MCF 10A (cell line): ENCODE measurements around the gene MYO10. TPM values are rescaled to one million over a fixed set of nuclear protein-coding genes. Genes with fewer than 3 reads are reported as not detected.
"Not testable (repeated sequence)": the region's sequence is repeated elsewhere in the genome, so short reads cannot be mapped to it uniquely, and the experiment has no call there.

Experiments used
- BruUV-seq: library from RNA; stranded (reverse); fragments of 400-500 nt; replicated peaks from 2 replicates; lab custom pipeline; 2021; lab: Mats Ljungman, UMichigan
- CTCF ChIA-PET: fragments of 300-600 bp; sonication (Branson Sonifier 250); formaldehyde crosslinking; extraction: SDS; loops from one replicate; lab custom pipeline; 2021; ENCODE audit warnings: antibody characterized with exemption, inconsistent platforms; lab: Yijun Ruan, JAX
- POLR2A ChIA-PET: fragments of 300-600, 350-650 bp; sonication (Branson Sonifier 250); formaldehyde crosslinking; extraction: SDS; loops from one replicate; lab custom pipeline; 2020; ENCODE audit warnings: antibody characterized with exemption, inconsistent platforms; lab: Yijun Ruan, JAX
- DNase-seq: peaks from one replicate; pipeline ENCODE4 v3.0.0-alpha.2; 2018; ENCODE audit not compliant: unreplicated experiment
- H3K27ac Mint-ChIP-seq: one replicate; pipeline ENCODE4 v1.8.0; 2022; ENCODE audit warnings: mild to moderate bottlenecking, low read depth, mixed read lengths; ENCODE audit not compliant: unreplicated experiment
- H3K27me3 Mint-ChIP-seq: one replicate; pipeline ENCODE4 v1.8.0; 2022; ENCODE audit warnings: mixed read lengths; ENCODE audit not compliant: insufficient read depth, unreplicated experiment
- H3K36me3 Mint-ChIP-seq: one replicate; pipeline ENCODE4 v1.8.0; 2022; ENCODE audit warnings: mild to moderate bottlenecking, moderate library complexity, mixed read lengths; ENCODE audit not compliant: insufficient read depth, unreplicated experiment
- H3K4me1 Mint-ChIP-seq: one replicate; pipeline ENCODE4 v1.8.0; 2022; ENCODE audit warnings: mixed read lengths; ENCODE audit not compliant: insufficient read depth, unreplicated experiment
- H3K4me3 Mint-ChIP-seq: one replicate; pipeline ENCODE4 v1.8.0; 2022; ENCODE audit warnings: mild to moderate bottlenecking, moderate library complexity, mixed read lengths; ENCODE audit not compliant: unreplicated experiment
- H3K9me3 Mint-ChIP-seq: one replicate; pipeline ENCODE4 v1.8.0; 2022; ENCODE audit warnings: mixed read lengths; ENCODE audit not compliant: unreplicated experiment
- CTCF ChIP-seq: fragments of 200-600 bp; IDR thresholded peaks from one replicate; pipeline ENCODE4 v1.8.0; 2022; ENCODE audit warnings: antibody characterized with exemption, mild to moderate bottlenecking; ENCODE audit not compliant: unreplicated experiment
- intact Hi-C: fragments of 100-400 bp; cut with micrococcal nuclease; formaldehyde crosslinking; loops from 2 replicates; pipeline ENCODE4 v1.14.1; 2022
- total RNA-seq: library from RNA; stranded (reverse); gene quantifications from 2 replicates; pipeline ENCODE4 v1.2.3, GENCODE V29; 2022

MYO10 gene
- total RNA-seq, 1 experiment from 2014 or later, result 35.7 TPM

DNA sequence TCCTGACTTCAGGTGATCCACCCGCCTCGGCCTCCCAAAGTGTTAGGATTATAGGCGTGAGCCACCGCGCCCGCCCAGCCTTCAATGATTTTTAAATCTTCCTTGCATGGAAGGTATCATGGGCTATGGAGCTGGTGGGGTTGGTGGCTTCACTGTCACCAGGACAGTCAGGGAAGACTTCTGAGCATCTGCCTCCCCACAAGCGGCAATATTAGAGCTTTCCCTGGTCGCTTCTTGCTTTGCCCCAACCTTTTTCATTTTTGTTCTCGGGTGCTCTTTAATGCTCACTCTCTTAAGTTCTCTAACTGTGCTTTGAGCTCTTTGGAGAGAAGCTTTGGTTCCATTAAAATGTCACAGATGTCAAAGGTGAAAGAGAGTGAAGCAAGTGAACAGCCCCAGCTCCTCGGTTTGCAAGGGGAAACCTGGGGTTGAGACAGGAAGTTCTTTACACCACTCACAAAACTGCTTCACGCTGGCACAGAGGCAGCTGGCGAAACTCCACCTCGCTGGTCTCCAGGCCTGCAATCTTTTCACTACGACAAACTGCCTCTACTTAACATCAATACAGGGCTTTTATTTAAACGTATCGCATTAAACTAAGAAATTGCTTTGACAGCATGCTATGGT, 176.8 kb downstream of the MYO10 start:
- no TSS peak for BruUV-seq
- Mint-ChIP-seq H3K4me3 (no peak overlapping the region), H3K36me3 (peaks cover 67% of the 10 kb centered on the region), H3K27me3 (no peaks in the 10 kb centered on the region), H3K4me1 (no peaks in the 10 kb centered on the region), H3K9me3 (no peaks in the 10 kb centered on the region), H3K27ac (no peak overlapping the region)
- intact Hi-C loops, result no loop called here
- no peak for DNase-seq
- no peak for TF ChIP-seq CTCF
- CTCF ChIA-PET, result interaction anchor here (0.6 to 3.1 kb wide), 5 partner anchors 8 to 431 kb away, joined by 3 to 11 read pairs (median 6); no protein-coding TSS in a partner anchor
- POLR2A ChIA-PET, result interaction anchor here (0.6 kb wide), 1 partner anchor 16 kb away, joined by 3 read pairs; no protein-coding TSS in a partner anchor

GRCh38 chr5:16757989-16758501, 178.0 kb downstream of the MYO10 start:
- CTCF ChIA-PET, result interaction anchor here (0.8 to 3.1 kb wide), 4 partner anchors 41 to 432 kb away, joined by 3 to 11 read pairs (median 5); no protein-coding TSS in a partner anchor
- no peaks in the 10 kb centered on the region for H3K4me1 Mint-ChIP-seq
- no peak for DNase-seq

GRCh38 chr5:16757577-16757976, 178.5 kb downstream of the MYO10 start:
- H3K27ac Mint-ChIP-seq, H3K4me1 Mint-ChIP-seq, H3K27me3 Mint-ChIP-seq, intact Hi-C loops, H3K9me3 Mint-ChIP-seq, DNase-seq, H3K4me3 Mint-ChIP-seq, BruUV-seq: not testable (repeated sequence)
- peaks cover 50% of the 10 kb centered on the region for H3K36me3 Mint-ChIP-seq
- ChIA-PET CTCF (interaction anchor here (0.8 to 3.1 kb wide), 3 partner anchors 42 to 433 kb away, joined by 3 to 11 read pairs (median 6); no protein-coding TSS in a partner anchor), POLR2A (interaction anchor here (0.7 kb wide), 1 partner anchor 10 kb away, joined by 5 read pairs; no protein-coding TSS in a partner anchor)

More at GRCh38 chr5:16757989-16758501, 178.0 kb downstream of the MYO10 start:
- TF ChIP-seq CTCF, result no peak
- Mint-ChIP-seq H3K27me3 (no peaks in the 10 kb centered on the region), H3K27ac (no peak overlapping the region), H3K36me3 (peaks cover 54% of the 10 kb centered on the region), H3K9me3 (no peaks in the 10 kb centered on the region), H3K4me3 (no peak overlapping the region)
- POLR2A ChIA-PET, result no interaction called here
- BruUV-seq, result no TSS peak
- intact Hi-C loops, result no loop called here

- Mint-ChIP-seq H3K9me3 (no peaks in the 10 kb centered on the region), H3K36me3 (peaks cover 45% of the 10 kb centered on the region), H3K4me3 (no peak overlapping the region), H3K27ac (no peak overlapping the region), H3K4me1 (no peaks in the 10 kb centered on the region), H3K27me3 (no peaks in the 10 kb centered on the region)
- DNase-seq, result no peak
- no TSS peak for BruUV-seq
- intact Hi-C loops, result no loop called here
- TF ChIP-seq CTCF, result no peak
- POLR2A ChIA-PET, result interaction anchor here (0.7 kb wide), 1 partner anchor 11 kb away, joined by 5 read pairs; no protein-coding TSS in a partner anchor
- CTCF ChIA-PET, result interaction anchor here (0.6 to 3.1 kb wide), 4 partner anchors 10 to 1450 kb away, joined by 3 to 11 read pairs (median 4); no protein-coding TSS in a partner anchor
Observed at GRCh38 chr5:16757146-16757545, 178.9 kb downstream of the MYO10 start.
